Natural killer cell treated with Interleukin-12 subunit alpha and Interleukin-12 subunit beta and Interleukin-15 and Interleukin-18, amount 100 ng/mL, for 72 hours (primary cell): Measurements from ENCODE around the gene NEBL. TPM values are rescaled to one million over a fixed set of nuclear protein-coding genes. Genes with fewer than 3 reads are reported as not detected.

Experiments
- ATAC-seq, 2 donors: fragments of 150-1000 bp; cut with Tn5 transposase in 1 of 2; sonication (Bioruptor Pico), chemical (Tn5 transposase) in 1 of 2; 2 replicates each; pipeline ENCODE4 v1.10.0; 2021
- DNase-seq: peaks from one replicate; pipeline ENCODE4 v3.0.0; 2022; ENCODE audit warnings: low spot score
- H3K27ac Mint-ChIP-seq, 2 donors: 1 replicate in 1 of 2; 2 replicates in 1 of 2; pipeline ENCODE4 v1.8.0; 2022; ENCODE audit warnings: mixed read lengths in 2 of 2, mild to moderate bottlenecking in 1 of 2, moderate library complexity in 1 of 2
- H3K27me3 Mint-ChIP-seq, 2 donors: 1 replicate in 1 of 2; 2 replicates in 1 of 2; pipeline ENCODE4 v1.8.0; 2022; ENCODE audit warnings: mixed read lengths in 2 of 2
- H3K36me3 Mint-ChIP-seq: one replicate; pipeline ENCODE4 v1.8.0; 2022; ENCODE audit warnings: mixed read lengths
- H3K4me1 Mint-ChIP-seq, 2 donors: 1 replicate in 1 of 2; 2 replicates in 1 of 2; pipeline ENCODE4 v1.8.0; 2022; ENCODE audit warnings: low read depth in 2 of 2, mixed read lengths in 2 of 2, mild to moderate bottlenecking in 1 of 2
- H3K4me3 Mint-ChIP-seq: one replicate; pipeline ENCODE4 v1.8.0; 2022; ENCODE audit warnings: mixed read lengths
- H3K9me3 Mint-ChIP-seq: 2 replicates; pipeline ENCODE4 v1.8.0; 2022; ENCODE audit warnings: mixed read lengths
- total RNA-seq, 2 donors: library from RNA; stranded (reverse); gene quantifications; one replicate each; pipeline ENCODE4 v1.2.3, GENCODE V29; 2022

The NEBL gene
- total RNA-seq, 2 donors from 2014 or later = not detected

- peaks cover 14 to 28% of the 10 kb centered on the region in 2 donors for H3K27me3 Mint-ChIP-seq
- H3K4me1 Mint-ChIP-seq = no peaks in the 10 kb centered on the region
- no peak for ATAC-seq
- H3K27ac Mint-ChIP-seq = no peak overlapping the region
- DNase-seq = no peak
- H3K4me3 Mint-ChIP-seq = no peak overlapping the region
- H3K9me3 Mint-ChIP-seq = no peaks in the 10 kb centered on the region
- H3K36me3 Mint-ChIP-seq = no peaks in the 10 kb centered on the region
These were observed 34.1 kb downstream of the NEBL start for GRCh38 chr10:20863008-20863407.

GRCh38 chr10:20858292-20859124 is 38.6 kb downstream of the NEBL start:
- H3K27ac Mint-ChIP-seq = no peak overlapping the region
- peaks cover 10 to 16% of the 10 kb centered on the region in 2 donors for H3K27me3 Mint-ChIP-seq
- H3K4me1 Mint-ChIP-seq = no peaks in the 10 kb centered on the region
- ATAC-seq (no peak), DNase-seq (no peak)
- H3K4me3 Mint-ChIP-seq = no peak overlapping the region
- H3K9me3 Mint-ChIP-seq = no peaks in the 10 kb centered on the region
- H3K36me3 Mint-ChIP-seq = no peaks in the 10 kb centered on the region

DNA sequence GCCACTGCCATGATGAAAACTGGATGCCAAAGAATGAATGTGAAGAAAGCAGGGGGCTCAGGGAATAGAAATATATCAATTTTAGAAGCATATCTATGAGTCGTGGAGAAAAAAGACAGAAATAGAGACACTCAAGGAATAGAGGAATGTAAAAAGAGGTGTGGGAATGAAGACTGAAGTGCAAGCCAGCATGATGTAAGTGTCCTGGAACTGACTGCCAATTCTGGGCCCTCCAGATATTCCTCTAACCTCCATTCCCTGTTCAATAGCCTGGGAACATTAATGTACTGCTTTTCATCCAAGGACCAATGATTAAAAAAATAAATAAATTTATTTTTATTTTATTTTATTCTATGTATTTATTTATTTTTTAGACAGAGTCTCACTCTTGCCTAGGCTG is 40.6 kb downstream of the NEBL start:
- no peak overlapping the region for H3K27ac Mint-ChIP-seq
- H3K27me3 Mint-ChIP-seq = peaks cover 2 to 13% of the 10 kb centered on the region in 2 donors
- no peaks in the 10 kb centered on the region for H3K36me3 Mint-ChIP-seq
- DNase-seq = no peak
- no peak for ATAC-seq
- no peak overlapping the region for H3K4me3 Mint-ChIP-seq
- H3K4me1 Mint-ChIP-seq = no peaks in the 10 kb centered on the region
- H3K9me3 Mint-ChIP-seq = no peaks in the 10 kb centered on the region

- H3K27me3 Mint-ChIP-seq = peaks cover 0 to 12% of the 10 kb centered on the region in 2 donors
- no peak for DNase-seq
- H3K9me3 Mint-ChIP-seq = no peaks in the 10 kb centered on the region
- H3K4me1 Mint-ChIP-seq = no peaks in the 10 kb centered on the region
- ATAC-seq = no peak
- no peak overlapping the region for H3K4me3 Mint-ChIP-seq
- H3K36me3 Mint-ChIP-seq = no peaks in the 10 kb centered on the region
- no peak overlapping the region for H3K27ac Mint-ChIP-seq
These were observed 41.6 kb downstream of the NEBL start for GRCh38 chr10:20855398-20856038.

- Mint-ChIP-seq H3K36me3 (no peaks in the 10 kb centered on the region), H3K27me3 (peaks cover 0 to 12% of the 10 kb centered on the region in 2 donors)
These were observed 43.8 kb downstream of the NEBL start for GRCh38 chr10:20853276-20853675.

DNA sequence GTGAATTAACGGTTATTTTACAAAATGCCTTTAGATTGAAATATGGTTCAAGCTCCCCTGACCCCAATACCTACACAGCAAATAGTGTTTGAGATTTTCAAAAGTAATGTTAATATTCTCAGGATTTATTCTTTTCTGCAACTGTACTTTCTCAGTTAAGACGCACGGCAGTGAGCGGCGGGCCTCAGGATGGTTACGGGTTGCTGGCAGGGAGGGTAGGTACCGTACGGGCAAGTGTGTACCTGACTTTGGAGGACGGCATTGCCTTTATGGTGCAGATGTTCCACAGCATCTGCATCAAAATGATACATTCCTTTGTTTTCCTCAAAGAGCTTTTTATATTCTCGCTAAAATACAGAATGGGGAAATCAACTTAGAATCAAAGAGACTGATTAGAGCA is 44.8 kb downstream of the NEBL start:
- no peaks in the 10 kb centered on the region for H3K36me3 Mint-ChIP-seq
- H3K4me3 Mint-ChIP-seq = no peak overlapping the region
- H3K4me1 Mint-ChIP-seq = no peaks in the 10 kb centered on the region
- ATAC-seq = no peak
- H3K9me3 Mint-ChIP-seq = no peaks in the 10 kb centered on the region
- peaks cover 0 to 9% of the 10 kb centered on the region in 2 donors for H3K27me3 Mint-ChIP-seq
- H3K27ac Mint-ChIP-seq = no peak overlapping the region
- DNase-seq = no peak

More at GRCh38 chr10:20853276-20853675, 43.8 kb downstream of the NEBL start:
- no peak for DNase-seq
- ATAC-seq = no peak
- Mint-ChIP-seq H3K4me3 (no peak overlapping the region), H3K9me3 (no peaks in the 10 kb centered on the region), H3K4me1 (no peaks in the 10 kb centered on the region), H3K27ac (no peak overlapping the region)

GRCh38 chr10:20847512-20847911 is 49.6 kb downstream of the NEBL start:
- Mint-ChIP-seq H3K4me3 (no peak overlapping the region), H3K9me3 (no peaks in the 10 kb centered on the region), H3K36me3 (no peaks in the 10 kb centered on the region), H3K4me1 (no peaks in the 10 kb centered on the region), H3K27me3 (peaks cover 0 to 18% of the 10 kb centered on the region in 2 donors), H3K27ac (no peak overlapping the region)
- ATAC-seq (no peak), DNase-seq (no peak)

DNA sequence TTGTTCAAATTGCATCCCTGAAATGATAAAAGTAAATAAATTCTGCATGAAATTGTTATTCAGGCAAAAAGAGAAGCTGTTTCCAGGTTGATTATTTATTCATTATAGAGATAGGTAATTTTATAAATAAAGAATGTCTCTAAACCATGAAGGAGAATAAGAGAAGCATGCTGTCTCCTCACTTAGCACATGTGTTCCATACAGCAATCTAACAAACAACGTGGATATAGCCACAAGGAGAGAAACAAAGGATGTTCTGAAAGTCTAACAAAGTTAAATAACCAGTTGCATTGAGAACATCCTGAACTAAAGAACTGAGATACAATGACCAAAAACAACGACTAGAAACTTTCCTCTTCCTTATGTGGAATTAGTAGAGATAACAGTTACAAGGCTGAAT is 50.8 kb downstream of the NEBL start:
- Mint-ChIP-seq H3K4me3 (no peak overlapping the region), H3K27ac (no peak overlapping the region), H3K4me1 (no peaks in the 10 kb centered on the region), H3K36me3 (no peaks in the 10 kb centered on the region), H3K27me3 (peaks cover 0 to 21% of the 10 kb centered on the region in 2 donors), H3K9me3 (no peaks in the 10 kb centered on the region)
- DNase-seq (no peak), ATAC-seq (no peak)

DNA sequence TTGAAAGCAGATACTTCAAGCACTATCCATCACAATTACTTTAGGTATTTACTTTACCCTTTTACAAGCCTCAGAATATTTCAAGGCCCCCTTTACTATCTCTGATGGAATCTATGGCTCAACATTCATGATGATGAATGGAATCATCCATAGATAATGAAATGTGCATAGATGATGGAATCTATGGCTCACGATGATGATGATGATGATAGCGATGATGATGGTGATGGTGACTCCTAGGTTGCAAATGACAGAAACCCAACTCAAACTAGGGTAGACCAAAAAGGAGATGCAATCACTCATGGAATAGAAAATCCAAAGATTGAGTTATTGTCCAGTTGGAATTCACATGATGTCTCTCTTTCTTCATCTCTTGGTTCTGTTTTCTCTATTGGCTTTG is 55.7 kb downstream of the NEBL start:
- Mint-ChIP-seq H3K27me3 (peaks cover 0 to 22% of the 10 kb centered on the region in 2 donors), H3K36me3 (no peaks in the 10 kb centered on the region), H3K27ac (no peak overlapping the region), H3K9me3 (peaks cover 2% of the 10 kb centered on the region), H3K4me3 (no peak overlapping the region), H3K4me1 (no peaks in the 10 kb centered on the region)
- DNase-seq = no peak
- ATAC-seq = no peak

- ATAC-seq (no peak), DNase-seq (no peak)
- Mint-ChIP-seq H3K9me3 (peaks cover 2% of the 10 kb centered on the region), H3K4me1 (no peaks in the 10 kb centered on the region), H3K27ac (no peak overlapping the region), H3K4me3 (no peak overlapping the region), H3K36me3 (no peaks in the 10 kb centered on the region), H3K27me3 (peaks cover 0 to 16% of the 10 kb centered on the region in 2 donors)
These were observed 57.2 kb downstream of the NEBL start for GRCh38 chr10:20839910-20840309.

GRCh38 chr10:20839141-20839540 is 58.0 kb downstream of the NEBL start:
- no peaks in the 10 kb centered on the region for H3K4me1 Mint-ChIP-seq
- no peak overlapping the region for H3K4me3 Mint-ChIP-seq
- H3K27me3 Mint-ChIP-seq = peaks cover 0 to 16% of the 10 kb centered on the region in 2 donors
- no peaks in the 10 kb centered on the region for H3K36me3 Mint-ChIP-seq
- H3K9me3 Mint-ChIP-seq = peaks cover 2% of the 10 kb centered on the region
- DNase-seq = no peak
- ATAC-seq = no peak
- no peak overlapping the region for H3K27ac Mint-ChIP-seq

DNA sequence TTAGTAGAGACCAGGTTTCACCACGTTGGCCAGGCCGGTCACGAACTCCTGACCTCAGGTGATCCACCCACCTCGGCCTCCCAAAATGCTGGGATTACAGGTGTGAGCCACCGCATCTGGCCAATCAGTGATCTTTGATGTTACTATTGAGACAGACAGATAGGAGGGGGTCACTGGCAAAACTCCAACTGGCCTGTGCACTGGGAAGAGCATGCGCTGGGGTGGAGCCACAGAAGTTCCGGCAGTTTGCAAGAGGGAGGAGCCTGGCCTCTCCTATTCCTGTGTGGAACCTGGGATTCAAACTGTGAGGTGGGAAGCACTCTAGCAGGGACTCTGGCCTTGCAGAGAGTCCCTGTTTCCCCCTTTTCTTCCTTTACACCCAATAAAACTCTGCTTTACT is 60.7 kb downstream of the NEBL start:
- DNase-seq = no peak
- no peaks in the 10 kb centered on the region for H3K36me3 Mint-ChIP-seq
- H3K27me3 Mint-ChIP-seq = peaks cover 0 to 8% of the 10 kb centered on the region in 2 donors
- no peak overlapping the region for H3K27ac Mint-ChIP-seq
- no peaks in the 10 kb centered on the region for H3K4me1 Mint-ChIP-seq
- H3K9me3 Mint-ChIP-seq = peaks cover 2% of the 10 kb centered on the region
- ATAC-seq = no peak
- no peak overlapping the region for H3K4me3 Mint-ChIP-seq

DNA sequence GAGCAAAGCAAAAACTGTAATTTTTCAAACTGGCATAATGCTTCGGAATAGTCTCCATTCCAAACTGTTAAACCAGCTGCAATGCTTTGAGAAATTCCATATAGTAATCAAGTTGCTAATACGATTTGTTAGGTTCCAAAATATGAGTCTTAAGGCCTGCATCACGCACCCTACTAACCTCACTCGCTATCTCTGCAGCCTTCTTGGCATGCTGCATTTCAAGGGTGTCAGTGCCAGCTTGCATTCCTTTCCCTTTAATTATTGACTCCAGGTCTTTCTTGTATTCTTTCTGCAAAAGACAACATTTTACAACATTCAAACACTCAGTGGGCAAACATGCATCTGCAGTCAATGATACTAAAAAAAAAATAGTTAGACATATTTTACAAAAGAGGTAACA is 61.8 kb downstream of the NEBL start:
- no peak for ATAC-seq
- Mint-ChIP-seq H3K27ac (no peak overlapping the region), H3K4me1 (no peaks in the 10 kb centered on the region)

DNA sequence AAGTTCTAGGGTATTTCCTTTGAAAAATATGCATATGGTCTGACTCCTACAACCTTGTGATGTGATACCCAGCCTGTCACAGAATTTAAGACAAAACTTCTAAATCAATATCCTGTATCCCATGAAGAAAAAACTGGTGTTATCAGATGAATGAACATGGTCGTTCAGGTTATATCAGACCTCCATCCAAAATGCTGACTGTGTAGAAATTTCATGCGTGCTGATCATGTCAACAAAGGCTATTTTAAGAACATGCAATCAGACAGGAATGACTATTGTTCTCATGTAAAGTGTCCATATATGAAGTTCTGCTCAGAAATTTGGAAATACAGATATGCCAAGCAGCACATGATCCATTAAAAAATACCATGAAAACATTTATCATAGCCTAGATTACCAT is 62.3 kb downstream of the NEBL start:
- Mint-ChIP-seq H3K27me3 (peaks cover 0 to 6% of the 10 kb centered on the region in 2 donors), H3K27ac (no peak overlapping the region), H3K4me3 (no peak overlapping the region), H3K9me3 (peaks cover 2% of the 10 kb centered on the region), H3K4me1 (no peaks in the 10 kb centered on the region), H3K36me3 (no peaks in the 10 kb centered on the region)
- no peak for ATAC-seq
- no peak for DNase-seq

More for the DNA sequence above, 61.8 kb downstream of the NEBL start:
- Mint-ChIP-seq H3K27me3 (peaks cover 0 to 9% of the 10 kb centered on the region in 2 donors), H3K9me3 (peaks cover 2% of the 10 kb centered on the region), H3K4me3 (no peak overlapping the region), H3K36me3 (no peaks in the 10 kb centered on the region)
- DNase-seq = no peak
